Measurements from ENCODE around the gene HOXA1.
"Not testable (repeated sequence)": the region's sequence is repeated elsewhere in the genome, so short reads cannot be mapped to it uniquely, and the experiment has no call there.

The HOXA1 gene

GRCh38 chr7:27051451-27051850, 44.3 kb downstream of the HOXA1 start:
- Histone ChIP-seq H3K27me3 (ENCODE audit: control insufficient read depth in 1 of 2, insufficient read depth in 2 of 2, low read length in 2 of 2) (no peaks in the 10 kb centered on the region), H3K4me1 (ENCODE audit: control insufficient read depth, insufficient read depth, low read length) (no peaks in the 10 kb centered on the region), H3K36me3 (ENCODE audit: control insufficient read depth in 2 of 2, insufficient read depth in 2 of 2, low read length in 2 of 2) (no peaks in the 10 kb centered on the region), H3K9me3 (ENCODE audit: control insufficient read depth in 2 of 2, low read length in 2 of 2) (no peaks in the 10 kb centered on the region), H3K27ac (ENCODE audit: low read length) (no peak overlapping the region), H3K9ac (ENCODE audit: low read length in 2 of 2) (no peak overlapping the region), H3K4me3 (ENCODE audit: low read length in 2 of 2) (no peak overlapping the region)

- no peak overlapping the region for H3K27ac ChIP-seq (ENCODE audit: low read length)
- no peaks in the 10 kb centered on the region for H3K4me1 ChIP-seq (ENCODE audit: control insufficient read depth, insufficient read depth, low read length)
- no peaks in the 10 kb centered on the region for H3K27me3 ChIP-seq (ENCODE audit: control insufficient read depth in 1 of 2, insufficient read depth in 2 of 2, low read length in 2 of 2)
- no peaks in the 10 kb centered on the region for H3K9me3 ChIP-seq (ENCODE audit: control insufficient read depth in 2 of 2, low read length in 2 of 2)
- H3K36me3 ChIP-seq (ENCODE audit: control insufficient read depth in 2 of 2, insufficient read depth in 2 of 2, low read length in 2 of 2), result no peaks in the 10 kb centered on the region
- H3K4me3 ChIP-seq (ENCODE audit: low read length in 2 of 2), result no peak overlapping the region
- no peak overlapping the region for H3K9ac ChIP-seq (ENCODE audit: low read length in 2 of 2)
Measured at GRCh38 chr7:27048438-27048837, 47.4 kb downstream of the HOXA1 start.

- H3K36me3 ChIP-seq (ENCODE audit: control insufficient read depth in 2 of 2, insufficient read depth in 2 of 2, low read length in 2 of 2), result no peaks in the 10 kb centered on the region
- no peak overlapping the region for H3K4me3 ChIP-seq (ENCODE audit: low read length in 2 of 2)
- H3K4me1 ChIP-seq (ENCODE audit: control insufficient read depth, insufficient read depth, low read length), result no peaks in the 10 kb centered on the region
- H3K27me3 ChIP-seq (ENCODE audit: control insufficient read depth in 1 of 2, insufficient read depth in 2 of 2, low read length in 2 of 2), result no peaks in the 10 kb centered on the region
- H3K9me3 ChIP-seq (ENCODE audit: control insufficient read depth in 2 of 2, low read length in 2 of 2), result no peaks in the 10 kb centered on the region
- no peak overlapping the region for H3K27ac ChIP-seq (ENCODE audit: low read length)
- no peak overlapping the region for H3K9ac ChIP-seq (ENCODE audit: low read length in 2 of 2)
Measured at GRCh38 chr7:27046854-27047549, 48.8 kb downstream of the HOXA1 start.

GRCh38 chr7:27045972-27046371, 49.8 kb downstream of the HOXA1 start:
- H3K27me3 ChIP-seq (ENCODE audit: control insufficient read depth in 1 of 2, insufficient read depth in 2 of 2, low read length in 2 of 2); H3K9ac ChIP-seq (ENCODE audit: low read length in 2 of 2); H3K4me3 ChIP-seq (ENCODE audit: low read length in 2 of 2); H3K36me3 ChIP-seq (ENCODE audit: control insufficient read depth in 2 of 2, insufficient read depth in 2 of 2, low read length in 2 of 2); H3K4me1 ChIP-seq (ENCODE audit: control insufficient read depth, insufficient read depth, low read length); H3K27ac ChIP-seq (ENCODE audit: low read length); H3K9me3 ChIP-seq (ENCODE audit: control insufficient read depth in 2 of 2, low read length in 2 of 2): not testable (repeated sequence)

GRCh38 chr7:27045066-27045465, 50.7 kb downstream of the HOXA1 start:
- not testable (repeated sequence) for H3K4me3 ChIP-seq (ENCODE audit: low read length in 2 of 2); H3K27me3 ChIP-seq (ENCODE audit: control insufficient read depth in 1 of 2, insufficient read depth in 2 of 2, low read length in 2 of 2); H3K36me3 ChIP-seq (ENCODE audit: control insufficient read depth in 2 of 2, insufficient read depth in 2 of 2, low read length in 2 of 2); H3K9ac ChIP-seq (ENCODE audit: low read length in 2 of 2); H3K4me1 ChIP-seq (ENCODE audit: control insufficient read depth, insufficient read depth, low read length); H3K27ac ChIP-seq (ENCODE audit: low read length); H3K9me3 ChIP-seq (ENCODE audit: control insufficient read depth in 2 of 2, low read length in 2 of 2)
